Effector memory CD4-positive, alpha-beta T cell (primary cell): ENCODE measurements around the gene ASCL5.

Experiments used
- DNase-seq, 3 donors: peaks; one replicate each; pipeline ENCODE4 v3.0.0-alpha.2; 2020
- H3K27ac ChIP-seq: 2 replicates; pipeline ENCODE4 v1.7.0; 2013; ENCODE audit warnings: mild to moderate bottlenecking, low read length, moderate library complexity; ENCODE audit not compliant: insufficient read depth, poor library complexity, severe bottlenecking
- H3K27me3 ChIP-seq: replicated peaks from 2 replicates; pipeline ENCODE4 v1.7.0; 2013; ENCODE audit warnings: mild to moderate bottlenecking, low read length; ENCODE audit not compliant: insufficient read depth, control insufficient read depth, poor library complexity, severe bottlenecking
- H3K36me3 ChIP-seq: 2 replicates; pipeline ENCODE4 v1.7.0; 2013; ENCODE audit warnings: mild to moderate bottlenecking, low read length, moderate library complexity; ENCODE audit not compliant: control insufficient read depth, insufficient read depth
- H3K4me1 ChIP-seq: 2 replicates; pipeline ENCODE4 v1.7.0; 2013; ENCODE audit warnings: low read length, mild to moderate bottlenecking; ENCODE audit not compliant: control insufficient read depth, insufficient read depth, poor library complexity, severe bottlenecking
- H3K4me3 ChIP-seq: 2 replicates; pipeline ENCODE4 v1.7.0; 2013; ENCODE audit warnings: low read length, low read depth, mild to moderate bottlenecking; ENCODE audit not compliant: insufficient read depth, poor library complexity, severe bottlenecking
- H3K9me3 ChIP-seq: 2 replicates; pipeline ENCODE4 v1.7.0; 2013; ENCODE audit warnings: mild to moderate bottlenecking, low read length, moderate library complexity; ENCODE audit not compliant: control insufficient read depth

The ASCL5 gene

DNA sequence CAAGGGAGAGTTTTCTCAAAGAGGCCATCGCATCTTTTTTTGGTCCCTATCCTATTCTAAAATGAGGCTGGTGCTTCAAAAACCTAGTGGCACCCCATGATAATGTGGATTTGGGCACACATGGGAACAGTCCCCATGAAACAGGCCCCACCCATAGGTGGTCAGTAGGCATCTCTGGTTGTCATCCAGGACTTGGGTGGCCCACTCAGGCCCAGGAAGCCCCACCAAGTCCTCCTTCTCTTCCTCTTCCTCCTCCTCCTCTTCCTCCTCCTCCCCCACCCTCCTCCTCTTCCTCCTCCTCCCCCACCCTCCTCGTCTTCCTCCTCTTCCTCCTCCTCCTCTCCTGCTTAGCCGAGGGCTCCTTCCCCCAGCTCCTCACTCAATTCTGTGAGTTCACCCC lies 15.3 kb downstream of the ASCL5 start:
- Histone ChIP-seq H3K27ac (no peak overlapping the region), H3K9me3 (no peaks in the 10 kb centered on the region), H3K4me1 (peaks cover 11% of the 10 kb centered on the region), H3K27me3 (no peaks in the 10 kb centered on the region), H3K4me3 (no peak overlapping the region), H3K36me3 (no peaks in the 10 kb centered on the region)
- DNase-seq, result no peak

DNA sequence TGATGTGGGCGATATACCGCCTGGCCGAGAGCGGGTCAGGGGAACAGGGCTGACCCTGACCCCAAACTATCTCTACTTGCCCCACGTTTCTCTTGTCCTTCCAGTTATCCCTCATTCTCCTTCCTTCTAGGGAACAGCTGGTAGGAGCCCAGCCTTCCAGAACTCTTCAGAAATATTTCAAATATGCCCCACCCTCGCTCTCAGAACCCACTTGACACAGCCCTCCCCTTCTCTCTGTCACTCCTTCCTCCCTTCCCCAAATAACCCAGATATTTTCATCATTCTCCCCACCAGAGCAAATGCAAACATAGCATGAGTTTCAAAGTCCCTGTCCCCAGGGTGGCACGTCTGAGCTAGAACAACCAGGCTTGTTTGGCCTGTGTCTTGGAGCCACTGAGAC lies 15.8 kb downstream of the ASCL5 start:
- H3K9me3 ChIP-seq, result no peaks in the 10 kb centered on the region
- H3K4me3 ChIP-seq, result no peak overlapping the region
- no peaks in the 10 kb centered on the region for H3K27me3 ChIP-seq
- H3K36me3 ChIP-seq, result no peaks in the 10 kb centered on the region
- no peak overlapping the region for H3K27ac ChIP-seq
- DNase-seq, result no peak
- H3K4me1 ChIP-seq, result peaks cover 11% of the 10 kb centered on the region

DNA sequence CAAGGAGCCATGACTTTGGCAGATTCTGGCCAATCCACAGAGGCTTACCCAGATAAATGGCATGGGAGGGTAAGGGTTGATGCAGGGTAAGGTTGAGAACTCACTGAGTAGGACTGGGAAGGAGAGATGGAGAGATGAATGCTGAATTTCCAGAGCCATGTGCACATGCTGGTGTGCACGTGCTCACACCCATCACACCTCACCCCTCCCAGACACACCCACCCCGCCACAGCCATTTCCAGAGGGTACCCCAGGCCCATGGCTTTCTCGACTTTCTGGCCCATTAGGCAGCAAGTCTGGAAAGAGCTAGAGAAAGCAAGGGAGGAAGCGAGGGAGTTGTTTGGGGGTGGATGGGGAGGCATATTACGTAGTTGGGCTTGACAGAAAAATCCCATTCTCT lies 16.4 kb downstream of the ASCL5 start:
- Histone ChIP-seq H3K36me3 (no peaks in the 10 kb centered on the region), H3K9me3 (no peaks in the 10 kb centered on the region), H3K27ac (no peak overlapping the region), H3K4me1 (peaks cover 10% of the 10 kb centered on the region), H3K27me3 (no peaks in the 10 kb centered on the region), H3K4me3 (no peak overlapping the region)
- no peak for DNase-seq

DNA sequence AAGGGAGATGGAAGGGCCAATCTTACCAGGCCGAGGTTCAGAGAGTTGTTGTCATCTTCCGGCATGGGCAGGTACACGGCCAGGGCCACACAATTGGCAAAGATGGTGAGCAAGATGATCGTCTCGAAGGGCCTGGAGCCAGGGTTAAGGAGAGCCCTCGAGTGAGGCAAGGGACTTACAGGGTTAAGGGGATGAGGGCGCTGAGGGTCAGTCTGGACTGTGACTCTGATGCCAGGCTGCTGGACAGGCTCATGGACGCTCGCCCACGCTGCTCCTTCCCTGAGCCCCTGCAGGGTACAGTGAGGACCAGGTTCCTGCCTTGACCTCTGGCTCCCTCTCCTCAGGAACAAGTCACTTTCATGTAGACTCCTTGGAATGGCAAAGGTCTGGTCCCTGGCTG lies 16.8 kb downstream of the ASCL5 start:
- DNase-seq, result no peak
- Histone ChIP-seq H3K27me3 (no peaks in the 10 kb centered on the region), H3K4me3 (no peak overlapping the region), H3K4me1 (peaks cover 5% of the 10 kb centered on the region), H3K36me3 (no peaks in the 10 kb centered on the region), H3K9me3 (no peaks in the 10 kb centered on the region), H3K27ac (no peak overlapping the region)

GRCh38 chr1:201109651-201110050 lies 17.3 kb downstream of the ASCL5 start:
- Histone ChIP-seq H3K27ac (no peak overlapping the region), H3K9me3 (no peaks in the 10 kb centered on the region), H3K4me3 (no peak overlapping the region), H3K4me1 (peaks cover 3% of the 10 kb centered on the region), H3K27me3 (no peaks in the 10 kb centered on the region), H3K36me3 (no peaks in the 10 kb centered on the region)
- no peak for DNase-seq

GRCh38 chr1:201108614-201109013 lies 18.4 kb downstream of the ASCL5 start:
- Histone ChIP-seq H3K36me3 (no peaks in the 10 kb centered on the region), H3K4me3 (no peak overlapping the region), H3K27me3 (no peaks in the 10 kb centered on the region), H3K9me3 (no peaks in the 10 kb centered on the region), H3K27ac (no peak overlapping the region), H3K4me1 (no peaks in the 10 kb centered on the region)
- no peak for DNase-seq

GRCh38 chr1:201105688-201106087 lies 21.3 kb downstream of the ASCL5 start:
- H3K27me3 ChIP-seq, result no peaks in the 10 kb centered on the region
- no peak overlapping the region for H3K4me3 ChIP-seq
- H3K4me1 ChIP-seq, result no peaks in the 10 kb centered on the region
- no peak overlapping the region for H3K27ac ChIP-seq
- no peak for DNase-seq
- H3K36me3 ChIP-seq, result no peaks in the 10 kb centered on the region
- H3K9me3 ChIP-seq, result no peaks in the 10 kb centered on the region

DNA sequence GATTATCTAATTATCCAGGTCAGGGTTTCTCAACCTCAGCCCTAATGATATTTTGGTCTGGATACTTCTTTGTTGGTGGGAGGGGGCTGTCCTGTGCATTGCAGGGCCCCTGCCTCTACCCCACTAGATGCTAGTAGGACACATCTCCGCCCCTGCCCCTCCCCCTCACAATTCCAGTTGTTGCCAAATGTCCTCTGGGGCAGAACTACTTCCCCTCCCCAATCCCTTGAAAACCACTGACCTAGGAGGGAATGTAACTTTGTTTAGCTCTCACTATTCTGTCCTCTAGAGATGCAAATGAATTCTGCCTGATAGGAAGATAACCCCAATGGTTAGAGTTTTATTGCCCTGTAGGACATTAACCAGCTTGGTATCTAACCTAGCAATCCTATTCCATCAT lies 22.8 kb downstream of the ASCL5 start:
- no peaks in the 10 kb centered on the region for H3K9me3 ChIP-seq
- H3K27ac ChIP-seq, result no peak overlapping the region
- H3K27me3 ChIP-seq, result no peaks in the 10 kb centered on the region
- H3K4me1 ChIP-seq, result no peaks in the 10 kb centered on the region
- H3K36me3 ChIP-seq, result no peaks in the 10 kb centered on the region
- DNase-seq, result no peak
- no peak overlapping the region for H3K4me3 ChIP-seq

DNA sequence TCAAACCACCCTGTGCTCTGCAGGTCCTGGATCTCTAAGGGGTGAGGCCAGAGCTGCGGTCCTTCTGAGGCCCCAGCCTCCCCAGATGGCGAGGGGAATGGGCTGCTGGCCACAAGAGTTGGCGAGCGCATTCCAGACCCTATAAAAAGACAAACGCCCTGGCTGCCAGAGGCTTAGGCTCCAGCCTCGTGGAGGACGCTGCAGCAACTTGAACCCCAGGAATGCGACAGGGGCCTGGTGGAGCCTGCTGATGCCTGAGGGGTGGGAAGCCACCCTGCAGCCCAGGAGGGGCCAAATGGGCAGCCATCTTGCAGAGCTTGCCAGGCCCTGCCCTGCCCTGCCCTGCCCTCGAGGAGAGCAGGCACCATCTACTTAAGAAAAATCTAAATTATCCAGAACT lies 23.3 kb downstream of the ASCL5 start:
- no peaks in the 10 kb centered on the region for H3K4me1 ChIP-seq
- DNase-seq, result no peak
- no peak overlapping the region for H3K4me3 ChIP-seq
- H3K27ac ChIP-seq, result no peak overlapping the region
- no peaks in the 10 kb centered on the region for H3K36me3 ChIP-seq
- no peaks in the 10 kb centered on the region for H3K27me3 ChIP-seq
- H3K9me3 ChIP-seq, result no peaks in the 10 kb centered on the region

GRCh38 chr1:201100169-201100930 lies 26.6 kb downstream of the ASCL5 start:
- H3K4me3 ChIP-seq, result no peak overlapping the region
- no peaks in the 10 kb centered on the region for H3K9me3 ChIP-seq
- no peaks in the 10 kb centered on the region for H3K4me1 ChIP-seq
- H3K27ac ChIP-seq, result no peak overlapping the region
- H3K36me3 ChIP-seq, result no peaks in the 10 kb centered on the region
- no peak for DNase-seq
- no peaks in the 10 kb centered on the region for H3K27me3 ChIP-seq
